ENCODE measurements around the gene FAM222A.
A peak's percentile ranks its signal among the peaks of the same experiment; 100 is the strongest.

Gene FAM222A

DNA sequence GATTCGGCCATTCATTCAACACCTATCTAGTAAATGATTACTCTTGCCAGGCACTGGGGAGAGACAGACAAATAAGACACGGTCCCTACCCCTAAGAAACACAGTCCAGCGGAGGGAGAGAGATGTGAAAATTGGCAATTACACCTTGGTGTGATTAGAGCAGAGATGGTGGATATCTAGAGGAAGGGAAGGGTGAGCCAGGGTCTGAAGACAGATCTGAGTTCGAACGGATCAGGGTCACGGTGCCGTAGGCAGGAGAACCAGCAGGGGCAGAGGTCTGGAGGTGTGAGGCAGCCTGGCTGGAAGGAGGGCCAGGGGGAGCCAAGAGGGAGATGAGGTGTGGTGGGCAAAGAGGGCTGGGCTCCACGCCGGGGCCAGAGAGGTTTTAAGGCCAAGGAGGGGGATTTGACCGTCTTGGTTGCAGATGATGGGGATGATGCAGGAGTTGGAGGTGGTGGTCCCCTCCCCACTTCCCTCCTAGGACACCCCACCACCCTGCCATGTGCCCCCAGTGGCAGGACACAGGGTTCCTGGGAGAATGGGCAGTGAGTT is 27.1 kb downstream of the FAM222A start:
- Histone ChIP-seq H3K36me3 (peaks cover 98% of the 10 kb centered on the region), H3K4me3 (ENCODE audit: low read depth, low read length) (no peak overlapping the region), H3K27me3 (no peaks in the 10 kb centered on the region), H3K4me1 (peaks cover 97% of the 10 kb centered on the region), H3K9me3 (no peaks in the 10 kb centered on the region)
- TF ChIP-seq, protein P1, sequence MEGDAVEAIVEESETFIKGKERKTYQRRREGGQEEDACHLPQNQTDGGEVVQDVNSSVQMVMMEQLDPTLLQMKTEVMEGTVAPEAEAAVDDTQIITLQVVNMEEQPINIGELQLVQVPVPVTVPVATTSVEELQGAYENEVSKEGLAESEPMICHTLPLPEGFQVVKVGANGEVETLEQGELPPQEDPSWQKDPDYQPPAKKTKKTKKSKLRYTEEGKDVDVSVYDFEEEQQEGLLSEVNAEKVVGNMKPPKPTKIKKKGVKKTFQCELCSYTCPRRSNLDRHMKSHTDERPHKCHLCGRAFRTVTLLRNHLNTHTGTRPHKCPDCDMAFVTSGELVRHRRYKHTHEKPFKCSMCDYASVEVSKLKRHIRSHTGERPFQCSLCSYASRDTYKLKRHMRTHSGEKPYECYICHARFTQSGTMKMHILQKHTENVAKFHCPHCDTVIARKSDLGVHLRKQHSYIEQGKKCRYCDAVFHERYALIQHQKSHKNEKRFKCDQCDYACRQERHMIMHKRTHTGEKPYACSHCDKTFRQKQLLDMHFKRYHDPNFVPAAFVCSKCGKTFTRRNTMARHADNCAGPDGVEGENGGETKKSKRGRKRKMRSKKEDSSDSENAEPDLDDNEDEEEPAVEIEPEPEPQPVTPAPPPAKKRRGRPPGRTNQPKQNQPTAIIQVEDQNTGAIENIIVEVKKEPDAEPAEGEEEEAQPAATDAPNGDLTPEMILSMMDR (IDR thresholded peaks at IDR 0.05; ENCODE audit: low read depth, low read length) = no peak
- DNase-seq = peak; percentile 11

DNA sequence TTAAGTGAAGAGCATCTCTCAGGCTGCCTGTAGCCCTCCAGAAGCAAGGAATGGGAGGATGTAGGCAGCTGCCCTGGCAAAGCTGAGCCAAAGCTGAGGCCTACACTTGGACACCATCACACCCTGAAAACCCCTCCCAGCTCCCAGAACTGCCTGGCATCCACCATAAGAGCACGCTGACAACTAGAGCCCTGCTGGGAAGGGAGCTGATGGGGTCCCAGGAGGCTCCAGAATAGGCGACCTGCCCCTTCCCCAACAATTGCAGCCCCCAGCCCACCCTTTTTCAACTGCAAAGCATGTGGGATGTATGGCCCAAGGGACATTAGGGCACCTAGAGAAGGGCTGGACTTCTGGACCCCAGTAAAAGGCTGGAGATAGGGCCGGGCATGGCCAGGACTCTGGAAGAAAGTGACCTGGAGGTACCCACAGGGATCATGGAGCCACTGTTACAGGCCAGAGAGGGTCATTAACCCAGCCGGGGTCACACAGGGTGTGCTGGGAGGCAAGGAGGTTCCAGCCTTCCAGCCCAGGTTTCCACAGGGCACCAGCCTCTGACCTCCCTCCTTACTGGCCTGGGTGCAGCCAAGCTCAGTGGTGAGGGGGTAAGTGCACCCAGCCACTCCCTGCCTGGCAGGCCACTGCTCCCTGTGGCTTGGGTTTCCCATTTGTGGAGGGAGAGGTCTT is 27.8 kb downstream of the FAM222A start:
- H3K4me1 ChIP-seq = peaks cover 96% of the 10 kb centered on the region
- H3K4me3 ChIP-seq (ENCODE audit: low read depth, low read length) = no peak overlapping the region
- peak; percentile 16 for DNase-seq

DNA sequence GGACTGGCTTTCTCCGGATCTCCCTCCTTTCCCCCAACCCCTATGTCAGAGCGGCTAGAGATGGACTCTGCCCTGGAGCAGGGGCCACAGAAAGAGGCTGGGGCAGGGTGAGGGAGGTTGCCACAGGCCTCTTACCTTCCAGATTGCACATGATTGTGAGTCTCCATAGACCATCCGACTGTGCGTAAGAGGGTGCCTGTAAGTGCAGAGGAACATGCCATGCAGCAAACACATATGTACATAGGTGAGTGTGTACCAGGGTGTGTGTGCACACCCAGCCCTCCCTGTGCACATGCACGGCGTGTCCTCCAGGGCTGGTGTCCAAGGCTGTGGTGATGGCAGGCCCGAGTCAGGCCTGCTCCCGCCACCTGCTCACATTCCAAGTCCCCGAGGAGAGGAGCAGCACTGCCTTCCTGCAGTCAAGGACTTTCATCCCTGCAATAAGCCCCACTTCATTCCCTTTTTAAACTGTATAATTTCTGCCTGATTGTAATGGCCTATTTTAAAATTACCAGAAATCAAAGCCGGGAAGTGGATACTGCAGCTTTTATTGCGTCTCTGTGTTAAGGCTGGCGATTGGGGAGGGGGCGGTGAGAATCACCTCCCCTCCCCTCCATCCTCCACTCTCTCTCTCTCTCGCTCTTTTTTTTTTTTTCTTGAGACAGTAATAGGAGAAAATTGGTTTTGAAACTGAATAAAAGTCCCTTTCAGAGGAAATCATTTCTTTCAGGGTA is 28.5 kb downstream of the FAM222A start:
- H3K4me3 ChIP-seq (ENCODE audit: low read depth, low read length) = no peak overlapping the region
- no peaks in the 10 kb centered on the region for H3K9me3 ChIP-seq
- peaks cover 98% of the 10 kb centered on the region for H3K36me3 ChIP-seq
- peak; percentile 58 for DNase-seq
- H3K27me3 ChIP-seq = no peaks in the 10 kb centered on the region
- TF ChIP-seq, protein P1 (IDR thresholded peaks at IDR 0.05; ENCODE audit: low read depth, low read length) = no peak
- H3K4me1 ChIP-seq = peaks cover 91% of the 10 kb centered on the region

More for the DNA sequence above, 27.8 kb downstream of the FAM222A start:
- H3K9me3 ChIP-seq = no peaks in the 10 kb centered on the region
- TF ChIP-seq, protein P1 (IDR thresholded peaks at IDR 0.05; ENCODE audit: low read depth, low read length) = no peak
- H3K27me3 ChIP-seq = no peaks in the 10 kb centered on the region
- peaks cover 98% of the 10 kb centered on the region for H3K36me3 ChIP-seq

DNA sequence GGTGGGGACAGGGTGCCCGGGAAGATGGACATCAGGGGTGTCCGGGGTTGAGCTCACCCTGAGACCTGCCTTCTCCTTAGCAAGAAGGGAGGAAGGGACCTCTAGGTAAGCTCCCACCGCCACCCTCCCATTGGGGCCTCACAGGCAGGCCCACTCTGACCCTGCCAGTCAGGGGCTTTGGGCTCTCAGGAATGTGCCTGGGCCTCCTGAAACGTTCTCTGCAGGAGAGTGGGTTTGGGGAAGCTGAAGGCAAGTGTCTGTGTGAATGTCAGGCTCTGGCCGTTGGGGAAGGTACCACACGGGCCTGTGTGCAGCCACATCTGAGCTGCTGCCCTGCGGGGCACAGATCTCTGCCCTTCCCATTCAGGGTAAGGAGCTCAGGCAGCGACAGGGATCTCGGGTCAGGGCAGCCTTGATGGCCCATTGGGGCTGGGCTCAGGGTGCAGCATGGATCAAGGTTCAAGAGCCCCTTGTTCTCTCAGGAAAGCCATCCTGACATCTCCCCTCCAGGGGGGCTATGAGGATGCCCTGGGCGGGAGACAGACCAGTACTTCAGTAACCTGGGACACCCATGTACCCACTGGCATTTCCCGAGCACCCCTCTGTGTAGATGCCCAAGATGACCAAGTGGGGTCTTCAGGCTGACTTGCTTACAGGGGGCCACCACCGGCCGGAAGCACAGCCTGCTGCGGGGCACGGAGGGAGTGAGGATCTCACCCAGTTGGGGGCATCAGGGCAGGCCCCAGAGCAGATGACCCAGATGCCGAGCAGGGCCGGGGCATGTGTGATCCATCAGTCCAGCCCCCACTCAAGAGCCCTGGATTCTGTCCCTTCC is 29.7 kb downstream of the FAM222A start:
- Histone ChIP-seq H3K4me1 (peaks cover 87% of the 10 kb centered on the region), H3K9me3 (no peaks in the 10 kb centered on the region), H3K4me3 (ENCODE audit: low read depth, low read length) (no peak overlapping the region), H3K27me3 (no peaks in the 10 kb centered on the region), H3K36me3 (peaks cover 98% of the 10 kb centered on the region)
- TF ChIP-seq, protein P1 (IDR thresholded peaks at IDR 0.05; ENCODE audit: low read depth, low read length) = no peak
- peak; percentile 27 for DNase-seq

DNA sequence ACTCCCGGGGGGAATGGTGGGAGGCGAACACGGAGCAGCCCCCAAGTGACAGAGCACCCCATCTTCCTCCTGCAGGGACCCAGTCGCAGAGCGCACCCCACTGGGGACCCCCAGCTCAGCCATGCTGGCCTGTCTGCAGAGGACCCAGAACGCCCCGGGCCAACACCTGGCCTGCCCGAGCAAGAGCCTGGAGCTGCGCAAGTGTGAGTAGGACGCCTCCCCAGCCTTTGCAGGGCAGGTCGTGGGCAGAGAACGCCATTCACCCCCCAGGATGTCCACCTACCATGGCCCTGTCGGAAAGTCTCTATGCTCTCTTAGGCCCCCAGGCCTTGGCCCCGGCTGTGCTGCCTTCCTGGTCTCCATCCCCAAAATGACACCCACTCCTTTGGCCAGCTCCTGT is 30.4 kb downstream of the FAM222A start:
- peak; percentile 8 for DNase-seq
- Histone ChIP-seq H3K4me3 (ENCODE audit: low read depth, low read length) (no peak overlapping the region), H3K27me3 (no peaks in the 10 kb centered on the region), H3K36me3 (peaks cover 96% of the 10 kb centered on the region), H3K4me1 (peaks cover 79% of the 10 kb centered on the region), H3K9me3 (no peaks in the 10 kb centered on the region)
- TF ChIP-seq, protein P1 (IDR thresholded peaks at IDR 0.05; ENCODE audit: low read depth, low read length) = no peak
